ENCODE measurements around the gene CNTNAP2. TPM values are rescaled to one million over a fixed set of nuclear protein-coding genes. Genes with fewer than 3 reads are reported as not detected.

Gene CNTNAP2
- total and polyA plus RNA-seq, 3 donors from 2014 or later = 4.3 to 6.1 (median 4.4) TPM

- 81 to 89% methylated on average over 4 of the region's 4 CpGs for WGBS, 2 donors
- intact Hi-C loops (cut with DNase I; ENCODE audit: low total_unique reads) = no loop called here
- H3K4me3 ChIP-seq = no peak overlapping the region
- no peaks in the 10 kb centered on the region for H3K36me3 ChIP-seq (ENCODE audit: low read depth, missing control alignments)
- no peaks in the 10 kb centered on the region for H3K9me3 ChIP-seq
- no peak for DNase-seq
- H3K4me1 ChIP-seq = no peaks in the 10 kb centered on the region
- TF ChIP-seq POLR2A (IDR thresholded peaks at IDR 0.05) = no peak
- TF ChIP-seq CTCF (IDR thresholded peaks at IDR 0.05) = no peak
- no peak overlapping the region for H3K27ac ChIP-seq
- H3K27me3 ChIP-seq = no peaks in the 10 kb centered on the region
Observed at GRCh38 chr7:148306759-148307158, 2190.2 kb downstream of the CNTNAP2 start.

- WGBS, 2 donors = 69 to 79% methylated on average over 9 of the region's 9 CpGs
- Histone ChIP-seq H3K9me3 (no peaks in the 10 kb centered on the region), H3K4me3 (no peak overlapping the region), H3K4me1 (no peaks in the 10 kb centered on the region), H3K27ac (no peak overlapping the region), H3K36me3 (ENCODE audit: low read depth, missing control alignments) (no peaks in the 10 kb centered on the region), H3K27me3 (no peaks in the 10 kb centered on the region)
- DNase-seq = no peak
- TF ChIP-seq CTCF (IDR thresholded peaks at IDR 0.05) (no peak), POLR2A (IDR thresholded peaks at IDR 0.05) (no peak)
- intact Hi-C loops (cut with DNase I; ENCODE audit: low total_unique reads) = no loop called here
Observed at GRCh38 chr7:148318102-148318811, 2201.7 kb downstream of the CNTNAP2 start.

GRCh38 chr7:148318838-148319237 lies 2202.2 kb downstream of the CNTNAP2 start:
- WGBS, 2 donors = 63 to 70% methylated on average over 2 of the region's 2 CpGs
- TF ChIP-seq CTCF (IDR thresholded peaks at IDR 0.05) (no peak), POLR2A (IDR thresholded peaks at IDR 0.05) (no peak)
- H3K9me3 ChIP-seq = no peaks in the 10 kb centered on the region
- no peaks in the 10 kb centered on the region for H3K36me3 ChIP-seq (ENCODE audit: low read depth, missing control alignments)
- intact Hi-C loops (cut with DNase I; ENCODE audit: low total_unique reads) = no loop called here
- H3K27me3 ChIP-seq = no peaks in the 10 kb centered on the region
- DNase-seq = no peak
- H3K4me1 ChIP-seq = no peaks in the 10 kb centered on the region
- H3K4me3 ChIP-seq = no peak overlapping the region
- H3K27ac ChIP-seq = no peak overlapping the region

- TF ChIP-seq CTCF (IDR thresholded peaks at IDR 0.05) (no peak), POLR2A (IDR thresholded peaks at IDR 0.05) (no peak)
- no peak for DNase-seq
- Histone ChIP-seq H3K9me3 (no peaks in the 10 kb centered on the region), H3K27ac (no peak overlapping the region), H3K4me3 (no peak overlapping the region), H3K4me1 (no peaks in the 10 kb centered on the region), H3K27me3 (no peaks in the 10 kb centered on the region), H3K36me3 (ENCODE audit: low read depth, missing control alignments) (no peaks in the 10 kb centered on the region)
- 82 to 88% methylated on average over 6 of the region's 6 CpGs for WGBS, 2 donors
- intact Hi-C loops (cut with DNase I; ENCODE audit: low total_unique reads) = no loop called here
Observed at GRCh38 chr7:148319316-148319808, 2202.8 kb downstream of the CNTNAP2 start.

- Histone ChIP-seq H3K27me3 (no peaks in the 10 kb centered on the region), H3K27ac (no peak overlapping the region), H3K36me3 (ENCODE audit: low read depth, missing control alignments) (no peaks in the 10 kb centered on the region), H3K9me3 (no peaks in the 10 kb centered on the region), H3K4me3 (no peak overlapping the region), H3K4me1 (no peaks in the 10 kb centered on the region)
- intact Hi-C loops (cut with DNase I; ENCODE audit: low total_unique reads) = no loop called here
- DNase-seq = no peak
- TF ChIP-seq CTCF (IDR thresholded peaks at IDR 0.05) = no peak
- no peak for TF ChIP-seq POLR2A (IDR thresholded peaks at IDR 0.05)
- WGBS, 2 donors = 69 to 78% methylated on average over 3 of the region's 3 CpGs
Observed at GRCh38 chr7:148325208-148325607, 2208.6 kb downstream of the CNTNAP2 start.

Data from testis (tissue), 3 donors.